Measurements from ENCODE around the gene GRIK4.

DNA sequence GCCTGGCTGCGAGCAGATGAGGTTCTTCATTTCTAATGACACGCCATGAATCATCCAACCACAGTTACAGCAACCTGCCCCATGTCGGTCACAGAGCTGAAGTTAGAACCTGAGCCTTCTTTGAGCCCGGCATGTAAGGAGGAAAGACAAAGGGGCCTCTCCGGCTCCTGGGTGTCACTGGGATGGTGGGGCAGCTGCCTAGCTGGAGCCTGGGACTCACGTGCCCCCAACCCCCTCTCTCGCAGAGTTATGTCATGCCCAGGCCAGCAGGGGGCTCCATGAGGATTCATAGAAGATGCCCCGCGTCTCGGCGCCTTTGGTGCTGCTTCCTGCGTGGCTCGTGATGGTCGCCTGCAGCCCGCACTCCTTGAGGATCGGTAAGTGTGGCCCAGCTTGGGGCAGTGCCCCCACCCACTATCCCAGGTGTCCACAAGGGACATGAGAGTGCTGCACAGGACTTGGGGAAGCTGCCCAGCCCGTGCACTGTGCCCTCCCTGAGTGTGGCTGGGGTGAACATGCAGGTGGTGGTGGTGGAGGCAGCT lies 148.5 kb downstream of the GRIK4 start:
- TF ChIP-seq POLR2AphosphoS5 (IDR thresholded peaks at IDR 0.05; ENCODE audit: low read depth) = no peak
- TF ChIP-seq, protein P1, sequence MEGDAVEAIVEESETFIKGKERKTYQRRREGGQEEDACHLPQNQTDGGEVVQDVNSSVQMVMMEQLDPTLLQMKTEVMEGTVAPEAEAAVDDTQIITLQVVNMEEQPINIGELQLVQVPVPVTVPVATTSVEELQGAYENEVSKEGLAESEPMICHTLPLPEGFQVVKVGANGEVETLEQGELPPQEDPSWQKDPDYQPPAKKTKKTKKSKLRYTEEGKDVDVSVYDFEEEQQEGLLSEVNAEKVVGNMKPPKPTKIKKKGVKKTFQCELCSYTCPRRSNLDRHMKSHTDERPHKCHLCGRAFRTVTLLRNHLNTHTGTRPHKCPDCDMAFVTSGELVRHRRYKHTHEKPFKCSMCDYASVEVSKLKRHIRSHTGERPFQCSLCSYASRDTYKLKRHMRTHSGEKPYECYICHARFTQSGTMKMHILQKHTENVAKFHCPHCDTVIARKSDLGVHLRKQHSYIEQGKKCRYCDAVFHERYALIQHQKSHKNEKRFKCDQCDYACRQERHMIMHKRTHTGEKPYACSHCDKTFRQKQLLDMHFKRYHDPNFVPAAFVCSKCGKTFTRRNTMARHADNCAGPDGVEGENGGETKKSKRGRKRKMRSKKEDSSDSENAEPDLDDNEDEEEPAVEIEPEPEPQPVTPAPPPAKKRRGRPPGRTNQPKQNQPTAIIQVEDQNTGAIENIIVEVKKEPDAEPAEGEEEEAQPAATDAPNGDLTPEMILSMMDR (IDR thresholded peaks at IDR 0.05; ENCODE audit: insufficient read depth, low read length) = no peak
